Upper lobe of left lung (tissue), 6 donors: Measurements from ENCODE around the gene GABBR2. TPM values are rescaled to one million over a fixed set of nuclear protein-coding genes. Genes with fewer than 3 reads are reported as not detected.

Experiments used
- ATAC-seq, 2 donors: fragments of 200-7000 bp; cut with Tn5 transposase; one replicate each; pipeline ENCODE4 v1.9.1; 2022; ENCODE audit warnings: mild to moderate bottlenecking in 2 of 2, moderate library complexity in 2 of 2; ENCODE audit not compliant: low FRiP score in 2 of 2
- DNase-seq, 2 donors: peaks; one replicate each; pipeline ENCODE4 v3.0.0-alpha.2; 2019 to 2020
- H3K27ac ChIP-seq, 4 donors: fragments of 200-600 bp; sonication (generic); one replicate each; pipeline ENCODE4 v1.5.1; 2016 to 2019
- H3K27me3 ChIP-seq, 4 donors: fragments of 200-600 bp; sonication (generic); one replicate each; pipeline ENCODE4 v1.5.1; 2017 to 2019
- H3K36me3 ChIP-seq, 4 donors: fragments of 200-600 bp; sonication (generic); one replicate each; pipeline ENCODE4 v1.5.1; 2016 to 2019
- H3K4me1 ChIP-seq, 4 donors: fragments of 200-600 bp; sonication (generic); one replicate each; pipeline ENCODE4 v1.5.1; 2018 to 2019
- H3K4me3 ChIP-seq, 4 donors: fragments of 200-600 bp; sonication (generic); one replicate each; pipeline ENCODE4 v1.5.1; 2017 to 2019; ENCODE audit warnings: mild to moderate bottlenecking in 2 of 4, moderate library complexity in 1 of 4
- H3K9me3 ChIP-seq, 4 donors: fragments of 200-600 bp; sonication (generic); one replicate each; pipeline ENCODE4 v1.5.1; 2018 to 2019
- EP300 ChIP-seq, 4 donors: sonication (generic); formaldehyde crosslinking; IDR thresholded peaks; one replicate each; pipeline ENCODE4 v1.5.1; 2017; ENCODE audit warnings: antibody characterized with exemption in 4 of 4, control low read depth in 2 of 4
- POLR2A ChIP-seq, 4 donors: fragments of 450-650 bp; IDR thresholded peaks; one replicate each; pipeline ENCODE4 v1.5.1; 2016 to 2017; ENCODE audit warnings: antibody characterized with exemption in 4 of 4, mild to moderate bottlenecking in 2 of 4
- POLR2AphosphoS5 ChIP-seq, 2 donors: sonication (generic); formaldehyde crosslinking; IDR thresholded peaks; one replicate each; pipeline ENCODE4 v1.5.1; 2017; ENCODE audit warnings: antibody characterized with exemption in 2 of 2
- WGBS, 2 donors: methylation state at CpG; one replicate each; pipeline ENCODE4 v1.1.5; 2017 to 2018; 5-methylcytosine and 5-hydroxymethylcytosine counted together
- total RNA-seq, 6 donors: library from RNA; depleted of rRNA in 4 of 6; stranded (reverse); fragments of >200 nt in 4 of 6; gene quantifications; one replicate each; pipeline versions ENCODE4 v1.1.0 to v1.2.1, GENCODE V29; 2016 to 2021
- TF ChIP-seq, protein P1 (sequence below), 6 experiments: fragments of 450-650 bp in 4 of 6; fragments of 200-600 bp in 2 of 6; sonication (generic) in 2 of 6; IDR thresholded peaks; one replicate each; pipeline ENCODE4 v1.5.1; 2016 to 2019; ENCODE audit warnings: antibody characterized with exemption in 6 of 6
- donor health status: DM: no; HTN: no; CAD: no; lungs with moderate emphysema.
- donor health status: DM: no; HTN: yes; CAD: no; lungs with severe emphysema.

GABBR2 gene
- total RNA-seq, 6 donors from 2014 or later = 0.15 to 1.00 (median 0.81) TPM; not detected in 1

DNA sequence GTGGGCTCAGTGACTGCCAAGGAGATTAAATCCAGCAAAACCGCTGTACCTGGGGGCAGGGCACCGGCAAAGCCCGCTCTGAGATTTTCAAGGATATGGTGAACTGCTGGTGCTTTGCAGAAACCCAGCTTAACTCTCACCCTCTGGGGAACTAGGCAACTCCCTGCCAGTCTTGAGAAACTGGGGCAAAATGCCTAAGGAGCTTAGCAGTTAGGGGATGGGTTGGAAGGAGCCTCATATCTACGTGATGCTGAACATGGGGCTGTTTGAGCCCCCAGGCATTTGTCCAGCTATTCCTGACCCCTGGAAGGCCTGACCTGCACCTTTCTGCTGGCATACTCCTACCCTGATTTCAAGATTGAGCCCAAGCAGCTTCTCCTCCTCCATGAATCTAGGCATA is 344.6 kb downstream of the GABBR2 start:
- TF ChIP-seq, protein P1, sequence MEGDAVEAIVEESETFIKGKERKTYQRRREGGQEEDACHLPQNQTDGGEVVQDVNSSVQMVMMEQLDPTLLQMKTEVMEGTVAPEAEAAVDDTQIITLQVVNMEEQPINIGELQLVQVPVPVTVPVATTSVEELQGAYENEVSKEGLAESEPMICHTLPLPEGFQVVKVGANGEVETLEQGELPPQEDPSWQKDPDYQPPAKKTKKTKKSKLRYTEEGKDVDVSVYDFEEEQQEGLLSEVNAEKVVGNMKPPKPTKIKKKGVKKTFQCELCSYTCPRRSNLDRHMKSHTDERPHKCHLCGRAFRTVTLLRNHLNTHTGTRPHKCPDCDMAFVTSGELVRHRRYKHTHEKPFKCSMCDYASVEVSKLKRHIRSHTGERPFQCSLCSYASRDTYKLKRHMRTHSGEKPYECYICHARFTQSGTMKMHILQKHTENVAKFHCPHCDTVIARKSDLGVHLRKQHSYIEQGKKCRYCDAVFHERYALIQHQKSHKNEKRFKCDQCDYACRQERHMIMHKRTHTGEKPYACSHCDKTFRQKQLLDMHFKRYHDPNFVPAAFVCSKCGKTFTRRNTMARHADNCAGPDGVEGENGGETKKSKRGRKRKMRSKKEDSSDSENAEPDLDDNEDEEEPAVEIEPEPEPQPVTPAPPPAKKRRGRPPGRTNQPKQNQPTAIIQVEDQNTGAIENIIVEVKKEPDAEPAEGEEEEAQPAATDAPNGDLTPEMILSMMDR (IDR thresholded peaks at IDR 0.05) = no peak
- TF ChIP-seq EP300 (IDR thresholded peaks at IDR 0.05) (no peak), POLR2AphosphoS5 (IDR thresholded peaks at IDR 0.05) (no peak), POLR2A (IDR thresholded peaks at IDR 0.05) (no peak)
- Histone ChIP-seq H3K27me3 (no peaks in the 10 kb centered on the region), H3K4me1 (no peaks in the 10 kb centered on the region), H3K27ac (no peak overlapping the region), H3K9me3 (peaks cover 0 to 24% (median 10%) of the 10 kb centered on the region in 4 donors), H3K36me3 (no peaks in the 10 kb centered on the region), H3K4me3 (no peak overlapping the region)
- ATAC-seq (no peak), DNase-seq (no peak)
- 78% methylated on average over 3 to 4 of the region's 4 CpGs for WGBS, 2 donors

DNA sequence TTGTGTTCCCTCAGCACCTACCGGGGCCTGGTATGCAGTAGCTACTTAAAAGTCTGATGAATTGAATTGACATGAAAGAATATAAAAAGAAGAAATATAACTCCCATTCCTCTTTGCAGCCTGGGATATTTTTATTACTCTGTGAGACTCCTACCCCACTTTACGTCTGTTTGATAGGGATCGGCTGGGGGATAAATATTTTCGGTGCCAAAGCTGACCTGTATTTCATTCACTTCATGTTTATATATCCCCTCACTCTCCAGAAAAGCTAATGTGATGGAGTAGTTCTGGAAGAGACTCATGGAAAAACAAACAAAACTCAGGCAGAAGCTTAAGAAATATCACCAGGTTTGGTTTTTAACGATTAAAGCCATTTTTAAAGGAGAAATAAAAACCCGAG is 345.1 kb downstream of the GABBR2 start:
- no peak overlapping the region for H3K27ac ChIP-seq
- H3K36me3 ChIP-seq = no peaks in the 10 kb centered on the region
- H3K9me3 ChIP-seq = peaks cover 0 to 24% (median 10%) of the 10 kb centered on the region in 4 donors
- ATAC-seq (no peak), DNase-seq (no peak)
- WGBS, 2 donors = 53 to 68% methylated on average over 6 of the region's 6 CpGs
- no peaks in the 10 kb centered on the region for H3K4me1 ChIP-seq
- no peaks in the 10 kb centered on the region for H3K27me3 ChIP-seq
- no peak overlapping the region for H3K4me3 ChIP-seq
- TF ChIP-seq POLR2AphosphoS5 (IDR thresholded peaks at IDR 0.05) (no peak), EP300 (IDR thresholded peaks at IDR 0.05) (no peak), POLR2A (IDR thresholded peaks at IDR 0.05) (no peak)
- TF ChIP-seq, protein P1 (IDR thresholded peaks at IDR 0.05) = no peak

DNA sequence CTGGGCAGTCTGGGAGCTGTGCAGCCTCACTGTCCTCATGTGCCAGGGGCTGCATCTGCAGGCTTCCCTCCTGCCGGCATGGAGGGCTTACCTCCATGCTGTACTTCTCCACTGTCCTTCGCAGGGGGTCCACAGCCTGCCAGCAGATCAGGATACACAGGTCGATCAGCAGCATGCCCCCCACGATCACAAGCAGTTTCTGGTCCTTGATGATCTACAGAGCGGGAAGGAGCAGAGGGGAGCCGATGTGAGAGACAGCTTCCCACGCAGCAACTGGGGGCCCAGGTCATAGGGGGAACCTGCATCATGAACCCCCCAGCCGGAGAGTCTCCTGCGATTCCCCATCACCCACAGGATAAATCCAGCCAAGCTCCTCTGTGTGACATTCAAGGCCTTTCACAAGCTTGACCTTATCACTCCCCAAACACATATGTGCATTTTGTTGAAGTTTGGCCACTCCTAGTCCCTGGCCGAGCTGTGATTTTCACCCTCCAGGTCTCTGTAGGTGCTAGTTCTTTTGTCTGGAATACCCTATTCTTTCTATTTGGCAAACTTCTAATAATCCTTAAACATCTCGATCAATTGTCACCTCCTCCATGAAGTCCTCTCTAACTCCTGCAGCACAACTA is 346.0 kb downstream of the GABBR2 start:
- DNase-seq = no peak
- TF ChIP-seq EP300 (IDR thresholded peaks at IDR 0.05) (no peak), POLR2AphosphoS5 (IDR thresholded peaks at IDR 0.05) (no peak), POLR2A (IDR thresholded peaks at IDR 0.05) (no peak)
- TF ChIP-seq, protein P1 (IDR thresholded peaks at IDR 0.05) = no peak

DNA sequence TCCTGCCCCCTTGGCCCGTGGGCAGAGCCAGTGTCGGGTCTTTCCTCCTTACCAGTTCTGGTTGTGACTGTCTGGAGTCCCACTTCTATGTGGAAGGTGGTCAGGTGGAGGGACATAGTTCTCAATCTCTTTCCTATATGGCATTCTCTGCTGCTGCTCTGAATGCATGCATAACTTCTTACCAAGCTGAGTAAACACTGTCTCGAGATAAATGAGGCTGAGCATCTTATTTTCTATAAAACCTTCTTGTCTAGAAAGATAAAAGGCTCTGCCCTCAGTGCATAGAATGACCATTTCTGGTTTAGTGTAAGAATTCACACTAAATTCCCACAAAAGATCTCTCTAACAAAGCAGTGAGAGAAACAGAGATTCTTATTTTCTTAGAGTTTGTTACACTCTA is 347.1 kb downstream of the GABBR2 start:
- Histone ChIP-seq H3K4me3 (no peak overlapping the region), H3K27me3 (no peaks in the 10 kb centered on the region), H3K4me1 (peaks cover 0 to 6% (median 3%) of the 10 kb centered on the region in 4 donors), H3K27ac (no peak overlapping the region), H3K9me3 (peaks cover 0 to 22% (median 10%) of the 10 kb centered on the region in 4 donors), H3K36me3 (no peaks in the 10 kb centered on the region)
- DNase-seq (no peak), ATAC-seq (no peak)
- 57 to 79% methylated on average over 1 to 3 of the region's 3 CpGs for WGBS, 2 donors
- TF ChIP-seq POLR2AphosphoS5 (IDR thresholded peaks at IDR 0.05) = no peak
- TF ChIP-seq, protein P1 (IDR thresholded peaks at IDR 0.05) = no peak
- no peak for TF ChIP-seq POLR2A (IDR thresholded peaks at IDR 0.05)
- TF ChIP-seq EP300 (IDR thresholded peaks at IDR 0.05) = no peak

More for the DNA sequence above, 346.0 kb downstream of the GABBR2 start:
- no peaks in the 10 kb centered on the region for H3K27me3 ChIP-seq
- H3K4me1 ChIP-seq = peaks cover 0 to 5% (median 3%) of the 10 kb centered on the region in 4 donors
- H3K27ac ChIP-seq = no peak overlapping the region
- no peak overlapping the region for H3K4me3 ChIP-seq
- 82 to 86% methylated on average over 9 of the region's 11 CpGs for WGBS, 2 donors
- no peak for ATAC-seq
- peaks cover 0 to 24% (median 10%) of the 10 kb centered on the region in 4 donors for H3K9me3 ChIP-seq
- no peaks in the 10 kb centered on the region for H3K36me3 ChIP-seq
